Measurements from ENCODE around the gene SMC6.

Gene SMC6

GRCh38 chr2:17762451-17762850, 8.8 kb upstream of the SMC6 start:
- FAIRE-seq (no peak), DNase-seq (ENCODE audit: insufficient read length) (no peak)
- TF ChIP-seq POLR2A (IDR thresholded peaks at IDR 0.05; ENCODE audit: low read depth, low read length) (no peak), TAF1 (IDR thresholded peaks at IDR 0.05; ENCODE audit: borderline replicate concordance, low read depth, low read length) (no peak)

GRCh38 chr2:17759805-17760204, 6.2 kb upstream of the SMC6 start:
- FAIRE-seq (no peak), DNase-seq (ENCODE audit: insufficient read length) (no peak)
- TF ChIP-seq POLR2AphosphoS5 (IDR thresholded peaks at IDR 0.05; ENCODE audit: low read depth, low read length) (no peak), TAF1 (IDR thresholded peaks at IDR 0.05; ENCODE audit: borderline replicate concordance, low read depth, low read length) (no peak), POLR2A (IDR thresholded peaks at IDR 0.05; ENCODE audit: low read depth, low read length) (no peak)

- FAIRE-seq (no peak), DNase-seq (ENCODE audit: insufficient read length) (no peak)
- TF ChIP-seq POLR2A (IDR thresholded peaks at IDR 0.05; ENCODE audit: low read depth, low read length) = no peak
- no peak for TF ChIP-seq TAF1 (IDR thresholded peaks at IDR 0.05; ENCODE audit: borderline replicate concordance, low read depth, low read length)
These were observed 4.5 kb upstream of the SMC6 start for GRCh38 chr2:17758118-17758517.

GRCh38 chr2:17757321-17757720, 3.7 kb upstream of the SMC6 start:
- DNase-seq (ENCODE audit: insufficient read length) = no peak
- FAIRE-seq = peak; percentile 74
- TF ChIP-seq TAF1 (IDR thresholded peaks at IDR 0.05; ENCODE audit: borderline replicate concordance, low read depth, low read length) (no peak), POLR2A (IDR thresholded peaks at IDR 0.05; ENCODE audit: low read depth, low read length) (no peak), POLR2AphosphoS5 (IDR thresholded peaks at IDR 0.05; ENCODE audit: low read depth, low read length) (no peak)

- FAIRE-seq (no peak), DNase-seq (ENCODE audit: insufficient read length) (no peak)
- no peak for TF ChIP-seq POLR2AphosphoS5 (IDR thresholded peaks at IDR 0.05; ENCODE audit: low read depth, low read length)
- no peak for TF ChIP-seq POLR2A (IDR thresholded peaks at IDR 0.05; ENCODE audit: low read depth, low read length)
- TF ChIP-seq TAF1 (IDR thresholded peaks at IDR 0.05; ENCODE audit: borderline replicate concordance, low read depth, low read length) = no peak
These were observed 3.1 kb upstream of the SMC6 start for GRCh38 chr2:17756668-17757067.

GRCh38 chr2:17754773-17755425, 1.3 kb upstream of the SMC6 start:
- no peak for DNase-seq (ENCODE audit: insufficient read length)
- no peak for FAIRE-seq
- TF ChIP-seq POLR2AphosphoS5 (IDR thresholded peaks at IDR 0.05; ENCODE audit: low read depth, low read length) (no peak), TAF1 (IDR thresholded peaks at IDR 0.05; ENCODE audit: borderline replicate concordance, low read depth, low read length) (no peak), POLR2A (IDR thresholded peaks at IDR 0.05; ENCODE audit: low read depth, low read length) (no peak)

- FAIRE-seq (peak; percentile 87), DNase-seq (ENCODE audit: insufficient read length) (peak; percentile 21)
These were observed 463 bp downstream of the SMC6 start for GRCh38 chr2:17752892-17753802.

GRCh38 chr2:17752246-17752645, 1.4 kb downstream of the SMC6 start:
- FAIRE-seq (peak; percentile 79), DNase-seq (ENCODE audit: insufficient read length) (no peak)
- no peak for TF ChIP-seq TAF1 (IDR thresholded peaks at IDR 0.05; ENCODE audit: borderline replicate concordance, low read depth, low read length)
- TF ChIP-seq POLR2A (IDR thresholded peaks at IDR 0.05; ENCODE audit: low read depth, low read length) = no peak
- no peak for TF ChIP-seq POLR2AphosphoS5 (IDR thresholded peaks at IDR 0.05; ENCODE audit: low read depth, low read length)

More at GRCh38 chr2:17752892-17753802, 463 bp downstream of the SMC6 start:
- TF ChIP-seq TAF1 (IDR thresholded peaks at IDR 0.05; ENCODE audit: borderline replicate concordance, low read depth, low read length) (no peak; the same call in 1 of the 2 replicates), POLR2AphosphoS5 (IDR thresholded peaks at IDR 0.05; ENCODE audit: low read depth, low read length) (0 out of 2 replicates have a peak, but pooled peaks have one; percentile 69), POLR2A (IDR thresholded peaks at IDR 0.05; ENCODE audit: low read depth, low read length) (peak; percentile 71)

- TF ChIP-seq TAF1 (IDR thresholded peaks at IDR 0.05; ENCODE audit: borderline replicate concordance, low read depth, low read length) = no peak
- TF ChIP-seq POLR2A (IDR thresholded peaks at IDR 0.05; ENCODE audit: low read depth, low read length) = no peak
- no peak for TF ChIP-seq POLR2AphosphoS5 (IDR thresholded peaks at IDR 0.05; ENCODE audit: low read depth, low read length)
- peak; percentile 27 for FAIRE-seq
- no peak for DNase-seq (ENCODE audit: insufficient read length)
These were observed 3.7 kb downstream of the SMC6 start for GRCh38 chr2:17749753-17750438.

- FAIRE-seq (no peak), DNase-seq (ENCODE audit: insufficient read length) (no peak)
- TF ChIP-seq TAF1 (IDR thresholded peaks at IDR 0.05; ENCODE audit: borderline replicate concordance, low read depth, low read length) (no peak), POLR2A (IDR thresholded peaks at IDR 0.05; ENCODE audit: low read depth, low read length) (no peak)
These were observed 4.9 kb downstream of the SMC6 start for GRCh38 chr2:17748745-17749144.

- no peak for FAIRE-seq
- no peak for DNase-seq (ENCODE audit: insufficient read length)
- TF ChIP-seq POLR2A (IDR thresholded peaks at IDR 0.05; ENCODE audit: low read depth, low read length) (no peak), TAF1 (IDR thresholded peaks at IDR 0.05; ENCODE audit: borderline replicate concordance, low read depth, low read length) (no peak), POLR2AphosphoS5 (IDR thresholded peaks at IDR 0.05; ENCODE audit: low read depth, low read length) (no peak)
These were observed 5.7 kb downstream of the SMC6 start for GRCh38 chr2:17747684-17748452.

Data from GM12892 (cell line).